Kidney capillary endothelial cell (primary cell): ENCODE measurements around the gene TRAPPC3L.
"Not testable (repeated sequence)": the region's sequence is repeated elsewhere in the genome, so short reads cannot be mapped to it uniquely, and the experiment has no call there.

Experiments used
- DNase-seq: peaks from one replicate; pipeline ENCODE4 v3.0.0-alpha.2; 2018; ENCODE audit warnings: low spot score

The TRAPPC3L gene

DNA sequence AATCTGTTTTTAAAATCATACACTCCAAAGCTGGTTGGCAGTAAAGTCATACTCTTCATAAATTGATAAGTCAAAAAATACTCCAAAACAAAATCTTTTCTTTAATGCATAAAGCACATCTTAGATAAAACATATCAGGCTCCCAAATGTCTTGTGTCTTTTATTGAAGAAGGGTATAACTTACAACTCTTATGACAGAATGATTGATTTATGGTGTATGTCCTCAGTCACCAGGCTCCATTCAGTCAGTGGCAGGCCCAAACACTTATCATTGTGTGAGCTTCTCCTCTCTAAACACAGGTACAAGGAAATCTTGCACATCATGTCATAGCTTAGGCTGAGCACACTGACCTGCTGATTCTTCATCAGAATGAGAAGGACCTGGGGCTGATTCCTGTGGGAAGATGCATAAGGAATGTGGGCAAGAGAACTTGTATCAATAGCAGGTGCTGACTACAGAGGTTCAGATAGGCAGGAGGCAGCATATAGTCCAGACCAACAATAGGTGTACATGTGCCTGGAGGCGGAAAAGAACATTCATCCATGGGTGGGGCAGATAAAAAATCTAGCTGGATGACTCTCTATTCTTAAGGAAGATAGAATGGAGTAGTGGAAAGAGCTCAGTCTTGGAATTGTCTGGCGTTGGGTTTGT is 32.1 kb downstream of the TRAPPC3L start:
- DNase-seq, result no peak

DNA sequence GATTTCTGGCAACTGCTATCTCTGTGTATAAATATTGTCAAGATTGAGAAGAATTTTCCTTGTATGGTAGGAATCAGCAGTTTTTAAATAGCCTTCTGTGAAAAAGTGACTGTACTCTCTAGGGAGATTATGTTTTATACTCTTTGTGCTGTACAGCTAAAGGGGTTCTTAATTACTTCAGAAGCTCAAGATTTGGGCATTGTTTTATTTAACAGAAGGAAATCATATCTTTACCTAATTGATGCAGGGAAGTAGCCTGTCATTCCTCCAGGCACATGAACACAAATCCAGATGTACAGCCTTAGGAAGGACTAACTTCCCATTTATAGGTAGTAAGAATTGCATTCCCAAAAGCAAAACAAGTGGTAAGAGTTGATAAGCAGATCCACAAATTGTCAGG is 32.8 kb downstream of the TRAPPC3L start:
- no peak for DNase-seq

DNA sequence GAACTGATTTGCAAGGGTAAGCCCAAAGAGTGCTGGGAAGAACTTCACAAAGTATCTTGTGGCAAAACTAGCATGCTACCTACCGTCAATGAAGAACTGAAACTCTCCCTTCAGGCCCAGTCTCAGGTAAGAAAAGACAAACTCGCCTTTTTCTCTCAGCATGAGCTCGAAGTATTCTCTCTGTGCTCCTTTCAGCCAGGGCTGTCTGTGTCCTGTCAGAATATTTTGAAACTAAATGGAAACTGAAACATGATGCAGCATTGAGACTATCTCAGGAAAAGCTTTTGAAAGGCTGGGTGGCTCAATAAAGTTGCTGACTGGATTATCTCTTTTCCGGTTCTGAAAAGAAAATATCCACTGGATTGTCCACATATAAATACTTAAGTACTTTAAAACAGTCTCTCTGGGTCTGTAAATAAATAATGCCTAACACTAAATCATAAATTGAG is 33.3 kb downstream of the TRAPPC3L start:
- DNase-seq, result peak; percentile 36

DNA sequence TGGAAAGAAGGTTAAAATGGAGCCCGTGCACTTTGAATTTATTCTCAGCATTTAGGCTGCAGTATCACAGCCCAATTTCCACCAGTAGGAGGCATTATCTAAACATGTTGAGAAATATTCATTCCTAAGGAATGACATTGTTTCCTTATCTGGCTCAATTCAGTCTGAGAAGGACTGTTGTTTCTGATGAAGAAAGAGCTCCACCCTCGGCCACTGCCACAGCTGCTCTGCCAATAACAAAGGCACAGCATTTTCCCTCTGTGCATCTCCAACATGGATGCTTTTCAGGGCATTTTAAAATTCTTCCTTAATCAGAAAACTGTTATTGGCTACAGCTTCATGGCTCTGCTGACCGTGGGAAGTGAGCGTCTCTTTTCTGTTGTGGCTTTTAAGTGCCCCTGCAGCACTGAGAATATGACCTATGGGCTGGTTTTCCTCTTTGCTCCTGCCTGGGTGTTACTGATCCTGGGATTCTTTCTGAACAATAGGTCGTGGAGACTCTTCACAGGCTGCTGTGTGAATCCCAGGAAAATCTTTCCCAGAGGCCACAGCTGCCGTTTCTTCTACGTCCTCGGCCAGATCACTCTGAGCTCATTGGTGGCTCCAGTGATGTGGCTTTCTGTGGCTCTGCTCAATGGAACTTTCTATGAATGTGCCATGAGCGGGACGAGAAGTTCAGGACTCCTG is 33.9 kb downstream of the TRAPPC3L start, which contains the start of gene CALHM5:
TSS of gene CALHM5 (plus strand) at position 216 of the 687 bp plus-strand sequence. CDS start at position 274, 58 bp downstream.
- peak; percentile 94 for DNase-seq

DNA sequence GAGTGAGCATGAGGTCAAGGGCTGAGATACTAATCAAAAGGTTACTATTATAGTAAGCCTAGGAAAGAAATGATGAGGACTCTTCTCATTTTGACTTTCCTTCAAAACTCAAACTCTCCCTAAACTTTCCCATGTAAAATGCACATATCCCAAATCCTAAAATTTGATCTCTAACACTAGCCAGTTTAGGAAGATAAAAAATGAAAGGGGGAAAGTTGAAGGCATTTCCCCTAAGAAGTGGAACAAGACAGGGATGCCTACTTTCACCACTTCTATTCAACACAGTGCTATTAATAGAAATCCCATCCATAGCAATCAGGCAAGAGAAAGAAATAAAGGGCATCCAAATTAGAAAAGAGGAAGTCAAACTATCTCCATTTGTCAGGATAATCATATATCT is 37.0 kb downstream of the TRAPPC3L start:
- no peak for DNase-seq

DNA sequence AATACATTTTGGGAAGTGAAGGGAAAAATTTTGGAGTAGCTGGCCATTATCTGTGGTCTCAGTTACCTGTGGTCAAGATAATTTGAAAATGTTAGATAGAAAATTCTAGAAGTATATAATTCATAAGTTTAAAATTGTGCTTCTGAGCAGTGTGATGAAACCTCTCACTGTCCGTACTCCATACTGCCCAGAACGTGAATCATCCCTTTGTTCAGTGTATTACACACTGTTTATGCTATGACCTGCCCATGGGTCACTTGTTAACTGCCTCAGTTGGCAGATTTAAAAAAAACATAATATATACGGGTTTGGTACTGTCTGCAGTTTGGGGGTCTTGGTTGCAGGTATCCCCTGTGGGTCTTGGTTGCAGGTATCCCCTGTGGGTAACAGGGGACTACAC is 38.2 kb downstream of the TRAPPC3L start:
- DNase-seq, result no peak

DNA sequence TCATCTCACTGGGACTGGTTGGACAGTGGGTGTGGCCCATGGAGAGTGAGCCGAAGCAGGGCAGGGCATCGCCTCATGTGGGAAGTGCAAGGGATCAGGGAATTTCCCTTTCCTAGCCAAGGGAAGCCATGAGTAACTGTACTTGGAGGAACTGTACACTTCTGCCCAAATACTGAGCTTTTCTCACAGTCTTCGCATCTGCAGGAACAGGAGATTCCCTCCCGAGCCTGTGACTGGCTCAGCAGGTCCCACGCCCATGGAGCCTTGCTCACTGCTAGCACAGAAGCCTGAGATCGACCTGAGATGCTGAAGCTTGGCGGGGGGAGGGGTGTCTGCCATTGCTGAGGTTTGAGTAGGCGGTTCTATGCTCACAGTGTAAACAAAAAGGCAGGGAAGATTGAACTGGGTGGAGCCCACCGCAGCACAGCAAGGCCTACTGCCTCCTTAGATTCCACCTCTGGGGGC is 44.5 kb downstream of the TRAPPC3L start:
- DNase-seq, result no peak

DNA sequence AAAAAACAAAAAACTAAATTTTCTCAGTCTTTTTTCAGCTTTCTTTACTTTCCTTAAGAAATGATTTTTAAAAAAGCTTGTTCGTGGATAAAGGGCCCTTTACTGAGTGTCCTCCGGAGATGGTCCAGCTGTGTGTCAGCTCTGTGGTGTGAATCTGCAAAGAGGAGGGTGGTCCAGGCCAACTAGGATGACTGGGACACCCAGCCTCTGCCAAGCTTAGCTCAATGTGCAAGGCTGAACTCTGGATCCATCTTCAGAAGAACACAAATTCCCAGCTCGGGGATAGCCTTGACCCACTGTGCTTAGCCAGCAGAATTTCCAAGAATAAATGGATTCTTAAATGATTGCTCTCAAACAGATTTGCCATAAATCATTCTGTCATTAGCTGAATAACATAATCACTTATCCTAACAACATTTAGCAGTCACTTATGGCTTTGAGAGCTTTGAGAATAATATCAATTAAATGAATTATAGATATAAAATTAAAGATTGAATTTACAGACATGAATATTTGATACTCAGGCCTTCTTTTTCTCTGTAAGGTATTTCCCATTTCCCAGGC is 48.3 kb downstream of the TRAPPC3L start:
- no peak for DNase-seq

DNA sequence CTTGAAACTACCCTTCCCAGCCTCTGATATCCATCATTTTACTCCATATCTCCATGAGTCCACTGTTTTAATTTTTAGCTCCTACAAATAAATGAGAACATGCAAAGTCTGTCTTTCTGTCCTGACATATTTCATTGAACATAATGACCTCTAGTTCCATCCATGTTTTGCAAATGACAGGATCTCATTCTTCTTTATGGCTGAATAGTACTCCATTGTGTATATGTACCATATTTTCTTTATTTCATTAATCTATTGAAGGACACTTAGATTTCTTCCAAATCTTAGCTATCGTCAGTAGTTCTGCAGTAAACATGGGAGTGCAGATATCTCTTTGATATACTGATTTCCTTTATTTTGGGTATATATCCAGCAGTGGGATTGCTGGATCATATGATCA is 50.3 kb downstream of the TRAPPC3L start:
- not testable (repeated sequence) for DNase-seq

DNA sequence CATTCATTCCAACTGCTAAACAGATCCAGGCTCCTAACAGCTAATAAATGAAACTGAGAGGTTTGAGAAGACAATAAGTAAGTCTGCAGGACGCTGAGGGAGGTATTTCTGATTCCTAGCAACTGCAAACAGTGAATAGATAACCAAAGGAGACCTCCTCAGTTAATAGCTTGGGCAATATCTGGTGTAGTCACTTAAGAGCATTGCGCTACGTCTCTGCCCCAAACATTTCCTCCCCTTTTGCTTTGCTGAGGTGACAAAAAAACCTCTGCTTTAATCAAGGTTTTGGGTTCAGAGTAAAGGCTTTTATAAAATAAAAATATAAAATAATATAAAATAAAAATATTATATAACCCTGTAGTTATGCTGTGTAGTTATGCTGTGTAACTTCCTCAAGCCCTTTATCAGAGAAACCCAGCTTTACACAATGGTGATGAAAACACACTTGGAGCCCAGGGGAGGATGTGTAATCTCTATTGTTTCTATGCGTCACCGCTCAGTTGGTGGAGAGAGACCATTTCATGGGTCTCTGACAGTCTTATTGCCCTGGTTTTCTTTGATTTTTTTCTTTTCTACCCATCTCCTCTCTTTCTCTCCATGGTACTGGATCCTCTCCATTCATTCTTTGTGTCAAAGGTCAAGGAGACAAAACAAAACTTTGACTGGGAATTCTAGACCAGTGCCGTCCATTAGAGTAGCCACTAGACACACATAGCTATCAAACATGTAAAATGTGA is 53.0 kb downstream of the TRAPPC3L start:
- DNase-seq, result peak; percentile 27

DNA sequence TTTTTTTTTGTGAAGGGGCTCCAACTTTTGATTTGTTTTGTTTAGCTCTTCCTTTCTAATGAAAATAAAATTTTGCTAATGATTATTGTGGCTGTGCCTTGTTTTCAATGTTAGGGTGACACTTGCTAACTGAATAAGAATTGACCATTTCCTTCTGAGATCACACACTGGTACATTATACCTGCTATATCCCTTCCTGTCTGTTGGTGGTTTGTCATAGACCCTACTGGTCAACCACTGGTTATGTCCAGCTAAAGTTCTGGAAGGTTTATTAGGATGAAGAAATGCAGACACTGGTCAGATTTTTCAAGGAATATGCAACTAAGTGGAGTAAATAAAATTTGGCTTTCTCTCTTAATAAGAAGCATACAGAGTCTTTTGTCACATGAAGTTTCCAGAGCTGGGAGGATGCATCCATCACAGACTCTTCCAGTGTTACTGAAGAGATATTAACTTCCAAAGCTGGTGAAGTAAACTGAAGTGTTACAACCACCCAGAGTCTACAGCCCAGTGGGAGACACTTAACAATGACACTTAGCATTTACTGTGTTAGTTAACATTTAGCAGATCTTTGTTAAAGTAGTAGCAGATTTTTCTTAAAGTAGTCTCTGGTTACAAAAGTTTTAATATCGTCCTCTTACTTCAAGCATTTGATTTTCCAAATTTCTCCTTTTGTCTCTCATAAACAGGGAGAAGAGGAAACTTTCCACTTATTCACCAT is 53.7 kb downstream of the TRAPPC3L start:
- DNase-seq, result no peak

DNA sequence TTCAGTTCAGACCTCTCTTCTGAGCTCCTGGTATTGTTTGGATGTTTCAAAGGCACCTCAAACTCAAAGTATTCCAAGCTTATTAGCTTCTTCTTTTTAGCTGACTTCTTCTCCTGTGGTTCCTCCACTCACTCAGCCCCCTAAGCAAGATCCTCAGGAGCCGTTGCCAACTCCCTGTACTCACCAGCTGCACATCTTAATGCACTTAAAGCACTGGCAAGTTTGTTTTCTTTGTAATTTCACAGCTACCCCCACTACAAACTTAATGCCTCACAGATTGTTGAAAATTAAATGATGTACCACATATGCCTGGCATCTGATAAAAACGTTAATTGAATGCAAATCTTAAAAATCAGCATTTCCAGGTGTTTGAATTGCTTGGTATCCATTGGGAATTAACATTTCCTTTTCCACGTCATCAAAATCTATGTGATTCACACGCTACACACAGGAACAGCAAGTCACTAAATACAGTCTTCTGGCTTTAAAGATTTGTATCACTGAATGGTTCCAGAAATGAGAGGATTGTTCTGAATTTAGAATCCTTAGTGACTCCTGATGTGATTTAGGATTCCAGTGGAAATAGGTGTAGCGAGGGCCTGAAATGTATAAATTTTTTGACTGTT is 59.8 kb downstream of the TRAPPC3L start:
- DNase-seq, result peak; percentile 26

DNA sequence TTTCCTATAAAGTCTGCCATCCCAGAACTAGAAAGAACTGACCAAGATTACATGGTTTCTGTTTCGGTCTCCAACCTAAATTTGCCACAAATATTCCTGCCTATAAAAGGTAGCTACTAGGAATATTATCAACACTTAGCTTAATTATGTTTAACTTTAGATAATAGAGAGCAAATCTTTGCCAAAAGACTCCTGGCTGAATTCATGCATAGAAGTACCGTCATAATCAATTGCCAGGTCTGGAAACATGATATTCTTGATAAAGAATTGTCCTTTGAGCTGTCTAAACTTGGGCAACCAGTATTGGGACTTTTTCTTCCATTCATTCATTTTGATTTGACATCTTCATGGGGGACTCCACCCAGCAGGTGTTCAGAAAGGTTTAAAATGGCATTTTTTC is 61.9 kb downstream of the TRAPPC3L start:
- DNase-seq, result no peak

DNA sequence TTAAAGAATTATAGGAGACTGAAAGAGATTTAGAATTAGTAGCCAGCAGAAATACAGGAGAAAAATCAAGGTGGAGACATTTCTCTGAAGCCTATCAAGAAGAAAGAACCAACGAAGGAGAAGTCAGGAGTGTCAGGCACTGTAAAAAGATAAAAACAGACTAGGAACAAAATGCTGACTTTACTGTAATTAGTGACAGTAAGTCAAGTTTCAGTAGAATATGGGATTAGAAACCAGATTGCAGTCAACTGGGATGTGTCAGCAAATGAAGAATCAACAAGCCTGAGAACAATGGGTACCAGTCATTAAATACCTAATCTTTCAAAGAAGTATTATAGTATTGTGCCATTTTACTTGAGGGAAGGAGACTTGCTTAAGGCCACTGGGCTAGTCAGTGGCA is 62.7 kb downstream of the TRAPPC3L start:
- no peak for DNase-seq

DNA sequence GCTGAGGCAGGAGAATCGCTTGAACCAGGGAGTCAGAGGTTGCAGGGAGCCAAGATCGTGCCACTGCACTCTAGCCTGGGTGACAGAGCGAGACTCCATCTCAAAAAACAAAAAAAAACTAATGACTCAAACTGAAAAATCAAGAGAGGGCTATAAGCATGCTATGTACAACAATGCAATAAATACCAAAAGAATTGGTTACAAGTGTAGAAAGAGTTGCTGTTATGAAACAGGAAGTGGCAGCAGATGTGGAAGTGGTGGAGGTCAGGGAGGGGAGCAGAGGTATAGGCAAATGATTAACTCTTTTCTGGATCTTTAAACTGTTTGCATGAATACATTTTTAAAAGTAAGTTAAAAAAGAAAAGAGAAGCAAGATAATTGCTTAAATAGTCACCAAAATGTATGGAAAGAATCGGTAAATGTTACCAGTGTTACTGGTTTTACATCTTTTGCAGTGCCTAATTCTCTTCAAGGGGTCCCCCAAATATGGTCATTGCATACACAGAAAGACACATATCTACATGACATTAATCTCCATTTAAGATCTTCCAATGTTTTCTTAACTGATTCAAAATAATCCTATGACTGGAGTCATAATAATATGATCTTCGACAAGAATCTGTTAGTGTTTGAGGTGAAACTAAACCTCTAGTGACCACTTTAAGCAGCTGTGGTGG is 69.3 kb downstream of the TRAPPC3L start:
- no peak for DNase-seq

DNA sequence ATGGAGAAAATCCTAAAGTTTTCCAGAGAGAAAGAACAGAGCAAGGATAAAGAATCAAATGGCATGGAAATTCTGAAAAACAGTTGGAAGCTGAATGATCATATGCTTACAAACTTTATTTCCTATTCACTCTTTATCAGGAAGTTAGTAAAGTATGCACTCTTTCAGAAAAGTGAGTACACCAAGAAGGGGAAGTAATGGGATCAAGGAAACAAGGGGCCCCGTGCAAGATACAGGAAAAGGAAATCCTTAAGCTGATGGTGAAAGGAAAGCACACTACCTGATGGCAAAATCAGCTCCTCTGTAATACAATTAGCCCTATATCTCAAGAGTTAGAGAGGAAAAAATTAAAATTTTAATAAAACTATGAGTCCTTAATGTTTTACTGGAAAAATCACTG is 70.3 kb downstream of the TRAPPC3L start:
- DNase-seq, result no peak

DNA sequence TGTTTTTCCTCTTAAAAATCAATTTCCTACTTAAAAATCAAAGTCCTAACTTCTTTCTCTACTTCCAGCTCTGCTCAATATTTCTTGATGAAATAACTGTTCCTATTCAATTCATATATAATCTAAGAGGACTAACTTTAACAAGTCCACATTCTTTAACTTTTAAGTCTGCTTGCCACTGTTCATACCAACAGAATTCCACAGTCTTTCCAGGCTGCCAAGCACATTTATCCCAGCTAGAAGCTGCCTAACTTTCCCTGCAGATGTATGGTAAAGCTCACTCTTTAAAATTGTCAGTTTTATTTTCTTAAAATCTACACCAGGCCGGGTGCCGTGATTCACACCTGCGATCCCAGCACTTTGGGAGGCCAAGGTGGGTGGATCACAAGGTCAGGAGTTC is 72.8 kb downstream of the TRAPPC3L start:
- DNase-seq, result no peak

DNA sequence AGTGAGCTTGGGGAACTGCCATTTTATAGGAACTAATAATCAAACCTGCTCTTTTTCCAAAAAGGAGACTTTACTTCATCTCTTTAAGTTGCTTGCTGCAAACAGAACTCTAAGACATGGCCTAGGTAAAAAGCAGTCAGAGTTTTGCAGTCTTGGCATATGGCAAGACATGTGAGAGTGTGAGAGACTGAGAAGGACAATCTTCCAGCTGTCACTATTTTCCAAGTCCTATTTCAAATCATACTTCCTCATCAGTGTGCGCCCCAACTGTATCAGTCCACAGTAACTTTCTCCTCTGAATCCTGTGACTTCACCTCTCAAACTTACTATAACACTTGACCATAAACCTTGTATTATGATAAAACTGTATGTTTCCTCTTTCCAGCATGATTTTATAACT is 74.0 kb downstream of the TRAPPC3L start:
- DNase-seq, result no peak

DNA sequence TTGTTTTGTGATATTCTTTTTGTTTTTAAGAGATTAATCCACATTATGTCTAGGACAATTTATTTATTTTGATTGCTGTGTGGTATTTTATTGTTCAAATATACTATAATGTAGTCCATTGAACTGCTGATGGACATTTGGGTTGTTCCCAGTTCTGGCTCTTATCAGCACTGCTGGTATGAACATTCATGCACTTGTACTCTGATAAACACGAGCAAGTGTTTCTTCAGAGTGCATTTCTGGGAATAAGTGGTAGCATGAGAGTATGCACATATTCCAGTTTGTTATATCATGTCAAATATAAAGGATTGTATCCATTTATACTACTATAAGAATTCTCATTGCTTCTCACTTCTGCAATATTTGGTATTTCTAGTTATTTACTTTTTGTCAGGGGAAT is 77.2 kb downstream of the TRAPPC3L start:
- DNase-seq, result no peak

DNA sequence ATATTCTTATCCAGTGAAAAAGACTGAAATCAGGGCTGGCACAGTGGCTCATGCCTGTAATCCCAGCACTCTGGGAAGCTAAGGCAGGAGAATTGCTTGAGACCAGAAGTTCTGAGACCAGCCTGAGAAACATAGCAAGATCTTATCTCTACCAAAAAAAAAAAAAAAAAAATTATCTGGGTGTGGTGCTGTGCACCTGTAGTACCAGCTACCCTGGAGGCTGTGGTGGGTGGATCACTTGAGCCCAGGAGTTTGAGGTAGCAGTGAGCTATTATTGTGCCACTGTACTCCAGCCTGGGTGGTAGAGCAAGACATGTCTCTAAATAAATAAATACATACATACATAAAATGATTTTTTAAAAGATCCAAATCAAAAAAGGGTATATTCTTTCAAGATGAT is 78.0 kb downstream of the TRAPPC3L start:
- DNase-seq, result no peak

DNA sequence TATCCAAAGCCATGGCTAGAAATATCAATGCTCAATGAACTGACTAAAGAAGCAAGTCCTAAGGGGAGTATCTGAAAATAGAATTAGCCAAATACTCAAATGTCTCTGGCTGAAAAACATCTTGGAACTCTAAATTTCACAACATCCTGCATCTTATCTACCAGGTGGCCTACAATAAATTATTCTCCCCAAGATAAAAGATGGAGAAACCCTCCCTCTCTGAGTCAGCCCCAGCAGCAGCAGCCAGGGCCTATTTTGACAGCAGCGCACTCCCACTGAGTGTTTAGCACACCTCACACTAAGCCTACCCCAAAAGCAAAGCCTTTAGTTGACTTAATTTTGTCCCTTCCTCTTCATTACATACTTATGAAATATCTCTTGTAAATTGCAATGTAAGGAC is 78.4 kb downstream of the TRAPPC3L start:
- DNase-seq, result no peak
